ENCODE data around the gene C17orf67. TPM values are rescaled to one million over a fixed set of nuclear protein-coding genes. Genes with fewer than 3 reads are reported as not detected.
A peak's percentile ranks its signal among the peaks of the same experiment; 100 is the strongest.

Gene C17orf67
- total and polyA plus RNA-seq, 9 of the 15 experiments (the other 6 are each of a cell fraction or from before 2014, with no cell fraction given), result 0.07 to 1.7 (median 0.59) TPM

- TF ChIP-seq ZFP36 (IDR thresholded peaks at IDR 0.05; ENCODE audit: low read depth, low read length, partially characterized antibody), result peak; percentile 66
- TF ChIP-seq GTF2E2 (tag; IDR thresholded peaks at IDR 0.05), result no peak
- TF ChIP-seq HDAC1 (IDR thresholded peaks at IDR 0.05), result peak in 1 of 2 experiments; percentile 61; a peak in 2 of 4 replicates
- no peak for TF ChIP-seq CAMTA2 (CRISPR knock-in tag; conservative IDR thresholded peaks at IDR 0.05)
- peak; percentile 61 for TF ChIP-seq SIN3B (IDR thresholded peaks at IDR 0.05; ENCODE audit: low read depth)
- no peak for TF ChIP-seq KDM1A (IDR thresholded peaks at IDR 0.05)
- peak; percentile 52 for TF ChIP-seq ZBTB40 (IDR thresholded peaks at IDR 0.05)
- no peak for TF ChIP-seq ZBTB40 (CRISPR knock-in tag; IDR thresholded peaks at IDR 0.05)
- TF ChIP-seq BRCA1 (IDR thresholded peaks at IDR 0.05), result no peak
- TF ChIP-seq BRCA1 (CRISPR knock-in tag; IDR thresholded peaks at IDR 0.05), result no peak
- 0 out of 2 replicates have a peak, but pooled peaks have one; percentile 15 for TF ChIP-seq ZNF12 (CRISPR knock-in tag; IDR thresholded peaks at IDR 0.05)
- TF ChIP-seq SMARCE1 (IDR thresholded peaks at IDR 0.05), result 0 out of 2 replicates have a peak, but pooled peaks have one; percentile 12
- TF ChIP-seq DEAF1 (CRISPR knock-in tag; IDR thresholded peaks at IDR 0.05), result peak; percentile 68
- TF ChIP-seq ZNF24 (IDR thresholded peaks at IDR 0.05), result 0 out of 2 replicates have a peak, but pooled peaks have one; percentile 6
- TF ChIP-seq HDAC2 (IDR thresholded peaks at IDR 0.05), result 0 out of 2 replicates have a peak, but pooled peaks have one; percentile 39
- peak; percentile 42; the same call in 1 of the 2 replicates for TF ChIP-seq ZNF263 (CRISPR knock-in tag; IDR thresholded peaks at IDR 0.05; ENCODE audit: borderline replicate concordance)
- TF ChIP-seq ILF3 (IDR thresholded peaks at IDR 0.05; ENCODE audit: borderline replicate concordance), result 0 out of 2 replicates have a peak, but pooled peaks have one; percentile 51
- peak in 1 of 2 experiments; percentile 71; a peak in 2 of 4 replicates for TF ChIP-seq NONO (IDR thresholded peaks at IDR 0.05; ENCODE audit: low read depth in 2 of 2, low read length in 1 of 2)
- 0 out of 2 replicates have a peak, but pooled peaks have one; percentile 46 for TF ChIP-seq FOXK1 (CRISPR knock-in tag; IDR thresholded peaks at IDR 0.05; ENCODE audit: borderline replicate concordance)
These were observed 487 bp downstream of the C17orf67 start (continued) for GRCh38 chr17:56833057-56833808.

Measured in K562 (cell line).